ENCODE data around the gene PTPN13. TPM values are rescaled to one million over a fixed set of nuclear protein-coding genes. Genes with fewer than 3 reads are reported as not detected.

PTPN13 gene
- total RNA-seq, 1 experiment from 2014 or later, result 5.9 TPM

- no peak for DNase-seq (ENCODE audit: low spot score)
Observed at GRCh38 chr4:86857341-86858052, 263.4 kb downstream of the PTPN13 start.

Other genes with a start within 250 kb of the PTPN13 start
- 0.31 TPM in 1 of 2 replicates, not detected in the other for gene MAPK10, start 234.3 kb upstream of the PTPN13 start, total RNA-seq (2014; rRNA removed; shearing (Covaris generic))